ENCODE measurements around the gene STRN.
"Not testable (repeated sequence)": the region's sequence is repeated elsewhere in the genome, so short reads cannot be mapped to it uniquely, and the experiment has no call there.

Gene STRN, protein sequence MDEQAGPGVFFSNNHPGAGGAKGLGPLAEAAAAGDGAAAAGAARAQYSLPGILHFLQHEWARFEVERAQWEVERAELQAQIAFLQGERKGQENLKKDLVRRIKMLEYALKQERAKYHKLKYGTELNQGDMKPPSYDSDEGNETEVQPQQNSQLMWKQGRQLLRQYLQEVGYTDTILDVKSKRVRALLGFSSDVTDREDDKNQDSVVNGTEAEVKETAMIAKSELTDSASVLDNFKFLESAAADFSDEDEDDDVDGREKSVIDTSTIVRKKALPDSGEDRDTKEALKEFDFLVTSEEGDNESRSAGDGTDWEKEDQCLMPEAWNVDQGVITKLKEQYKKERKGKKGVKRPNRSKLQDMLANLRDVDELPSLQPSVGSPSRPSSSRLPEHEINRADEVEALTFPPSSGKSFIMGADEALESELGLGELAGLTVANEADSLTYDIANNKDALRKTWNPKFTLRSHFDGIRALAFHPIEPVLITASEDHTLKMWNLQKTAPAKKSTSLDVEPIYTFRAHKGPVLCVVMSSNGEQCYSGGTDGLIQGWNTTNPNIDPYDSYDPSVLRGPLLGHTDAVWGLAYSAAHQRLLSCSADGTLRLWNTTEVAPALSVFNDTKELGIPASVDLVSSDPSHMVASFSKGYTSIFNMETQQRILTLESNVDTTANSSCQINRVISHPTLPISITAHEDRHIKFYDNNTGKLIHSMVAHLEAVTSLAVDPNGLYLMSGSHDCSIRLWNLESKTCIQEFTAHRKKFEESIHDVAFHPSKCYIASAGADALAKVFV

DNA sequence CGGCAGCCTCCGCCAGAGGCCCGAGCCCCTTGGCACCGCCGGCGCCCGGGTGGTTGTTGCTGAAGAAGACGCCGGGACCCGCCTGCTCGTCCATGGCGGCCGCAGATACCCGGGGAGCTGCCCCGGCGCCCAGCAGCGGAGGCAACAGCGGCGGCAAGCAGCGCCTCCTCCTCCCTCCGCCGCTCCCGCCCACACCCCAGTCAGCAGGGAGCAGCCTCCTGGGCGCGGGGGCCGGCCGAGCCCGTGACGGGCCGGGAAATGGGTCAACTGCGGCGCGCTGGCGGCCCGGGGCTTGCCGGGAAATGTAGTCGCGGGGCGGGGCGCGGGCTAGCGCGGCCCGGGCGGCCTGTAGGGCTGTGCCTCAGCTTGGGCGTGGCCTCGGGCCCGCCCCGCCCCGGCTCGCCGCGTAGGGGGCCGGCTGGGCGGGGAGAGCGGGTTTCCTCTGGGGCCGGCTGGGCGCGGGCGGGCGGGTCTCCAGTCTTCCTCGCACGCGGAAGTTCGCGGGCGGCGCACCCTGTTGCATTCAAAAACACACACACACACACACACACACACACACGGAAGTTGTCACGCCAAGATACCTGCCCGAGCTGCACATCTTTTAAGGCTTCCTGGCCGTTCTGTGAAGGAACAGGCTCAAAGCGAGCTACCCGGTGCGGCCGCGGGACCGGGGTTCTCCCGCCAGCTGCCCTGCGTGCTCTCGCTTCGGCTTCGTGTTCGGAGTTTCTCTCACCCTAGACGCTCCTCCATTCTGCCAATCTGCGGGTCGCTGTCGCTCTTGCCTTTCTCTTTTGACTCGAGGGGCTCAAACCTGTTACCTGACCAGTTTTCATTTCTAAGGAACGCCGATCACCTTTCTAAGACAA lies at the start of gene STRN:
STRN (minus strand) TSS at position 167 of the 866 bp plus-strand sequence; CDS start at position 94, 73 bp downstream.
- TF ChIP-seq, protein P1, sequence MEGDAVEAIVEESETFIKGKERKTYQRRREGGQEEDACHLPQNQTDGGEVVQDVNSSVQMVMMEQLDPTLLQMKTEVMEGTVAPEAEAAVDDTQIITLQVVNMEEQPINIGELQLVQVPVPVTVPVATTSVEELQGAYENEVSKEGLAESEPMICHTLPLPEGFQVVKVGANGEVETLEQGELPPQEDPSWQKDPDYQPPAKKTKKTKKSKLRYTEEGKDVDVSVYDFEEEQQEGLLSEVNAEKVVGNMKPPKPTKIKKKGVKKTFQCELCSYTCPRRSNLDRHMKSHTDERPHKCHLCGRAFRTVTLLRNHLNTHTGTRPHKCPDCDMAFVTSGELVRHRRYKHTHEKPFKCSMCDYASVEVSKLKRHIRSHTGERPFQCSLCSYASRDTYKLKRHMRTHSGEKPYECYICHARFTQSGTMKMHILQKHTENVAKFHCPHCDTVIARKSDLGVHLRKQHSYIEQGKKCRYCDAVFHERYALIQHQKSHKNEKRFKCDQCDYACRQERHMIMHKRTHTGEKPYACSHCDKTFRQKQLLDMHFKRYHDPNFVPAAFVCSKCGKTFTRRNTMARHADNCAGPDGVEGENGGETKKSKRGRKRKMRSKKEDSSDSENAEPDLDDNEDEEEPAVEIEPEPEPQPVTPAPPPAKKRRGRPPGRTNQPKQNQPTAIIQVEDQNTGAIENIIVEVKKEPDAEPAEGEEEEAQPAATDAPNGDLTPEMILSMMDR (IDR thresholded peaks at IDR 0.05; ENCODE audit: low read depth, low read length), result no peak
- peak within 1 kb of the TSS; percentile 83 for H3K4me3 ChIP-seq (ENCODE audit: low read depth, low read length)

DNA sequence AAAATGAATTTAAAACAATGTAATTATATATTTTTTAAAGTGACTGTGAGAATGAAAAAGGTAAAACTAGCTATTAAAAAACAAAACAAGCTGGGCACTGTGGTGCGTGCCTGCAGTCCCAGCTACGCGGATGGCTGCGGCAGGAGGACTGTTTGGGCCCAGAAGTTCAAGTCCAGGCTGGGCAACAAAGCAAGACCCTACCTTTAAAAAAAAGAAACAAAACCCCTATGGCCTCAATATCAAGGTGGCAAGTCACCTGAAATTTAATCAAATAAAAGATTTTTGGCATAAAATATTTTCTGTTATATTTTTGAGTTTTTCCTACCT lies 46.9 kb upstream of the STRN start:
- TF ChIP-seq, protein P1 (IDR thresholded peaks at IDR 0.05; ENCODE audit: low read depth, low read length), result no peak
- H3K4me3 ChIP-seq (ENCODE audit: low read depth, low read length), result no peak overlapping the region

DNA sequence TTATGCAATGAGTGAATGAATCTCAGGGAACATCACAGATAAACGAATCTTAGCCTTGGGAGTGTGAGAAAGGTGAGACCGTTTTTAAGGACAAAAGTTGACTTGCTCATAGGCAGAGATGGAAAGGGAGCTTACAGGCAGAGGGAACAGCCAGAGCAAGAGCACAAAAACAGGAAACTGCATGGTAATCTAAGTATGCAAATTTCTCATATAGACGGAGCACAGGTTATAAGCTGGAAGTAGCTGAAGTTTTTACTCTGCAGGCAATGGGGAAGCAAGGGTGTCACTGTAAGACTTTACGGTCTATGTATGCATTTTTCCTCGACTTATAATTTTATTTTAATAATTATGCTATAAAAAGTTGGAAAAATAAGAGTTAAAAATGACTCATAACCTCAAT lies 44.8 kb upstream of the STRN start:
- TF ChIP-seq, protein P1 (IDR thresholded peaks at IDR 0.05; ENCODE audit: low read depth, low read length), result no peak
- H3K4me3 ChIP-seq (ENCODE audit: low read depth, low read length), result no peak overlapping the region

DNA sequence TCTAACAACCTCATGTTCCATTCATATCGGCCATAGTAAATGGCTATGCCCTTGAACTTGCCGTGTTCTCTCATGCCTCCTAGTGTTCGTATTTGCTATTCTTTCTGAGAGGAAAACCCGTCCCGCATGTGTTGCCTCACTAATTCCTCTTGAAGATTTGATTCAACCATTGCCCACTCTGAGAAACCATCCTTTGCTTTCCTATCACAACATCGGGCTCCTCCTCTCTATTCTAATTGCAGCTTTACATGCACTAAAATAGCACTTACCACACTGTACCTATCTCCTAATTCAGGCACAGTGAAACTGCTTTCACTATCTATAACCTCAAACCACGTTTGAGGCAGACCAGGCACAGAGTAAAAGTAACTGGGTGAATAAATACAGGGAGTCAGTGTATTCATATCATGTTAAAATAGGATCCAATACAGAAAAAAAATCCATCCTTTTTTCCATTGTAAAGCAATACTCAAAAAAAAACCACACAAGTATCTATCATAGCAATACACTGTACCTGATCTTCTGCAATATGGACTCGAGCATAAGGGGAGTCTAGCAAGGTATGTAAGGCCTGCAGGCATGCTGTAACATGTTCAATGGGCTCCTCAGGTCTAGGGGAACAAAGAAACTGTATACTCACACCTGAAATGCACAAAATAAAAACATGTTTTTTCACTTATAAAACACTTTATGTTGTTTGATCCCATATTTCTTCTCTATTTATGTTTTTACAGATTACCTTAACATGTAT lies 39.0 kb upstream of the STRN start:
- TF ChIP-seq, protein P1 (IDR thresholded peaks at IDR 0.05; ENCODE audit: low read depth, low read length), result no peak
- no peak overlapping the region for H3K4me3 ChIP-seq (ENCODE audit: low read depth, low read length)

DNA sequence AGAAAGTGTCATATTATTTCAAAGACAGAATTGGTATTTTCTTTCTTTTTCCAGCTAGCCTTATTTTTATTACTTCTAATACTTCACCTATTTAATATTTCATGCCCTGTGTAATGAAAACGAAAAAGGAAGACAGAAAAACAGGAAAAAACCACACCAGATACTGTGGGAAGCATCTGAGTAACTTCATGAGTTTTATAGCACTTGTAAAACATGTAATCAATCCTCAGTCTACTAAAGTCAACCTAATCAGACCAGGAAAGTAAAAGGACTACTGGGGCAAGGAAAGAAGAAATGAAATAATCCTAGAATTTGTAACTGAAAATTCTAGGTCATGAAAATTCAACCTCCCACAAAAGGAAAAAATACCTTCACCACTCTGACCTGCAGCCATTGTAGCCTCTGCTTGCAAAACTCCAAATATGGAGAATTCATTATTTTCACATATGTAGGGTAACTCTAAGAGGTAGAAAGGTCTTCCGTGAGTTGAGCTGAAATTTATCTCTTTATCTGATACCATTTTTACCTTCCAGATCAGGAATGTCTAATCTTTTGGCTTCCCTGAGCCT lies 34.7 kb upstream of the STRN start:
- H3K4me3 ChIP-seq (ENCODE audit: low read depth, low read length), result no peak overlapping the region
- TF ChIP-seq, protein P1 (IDR thresholded peaks at IDR 0.05; ENCODE audit: low read depth, low read length), result no peak

DNA sequence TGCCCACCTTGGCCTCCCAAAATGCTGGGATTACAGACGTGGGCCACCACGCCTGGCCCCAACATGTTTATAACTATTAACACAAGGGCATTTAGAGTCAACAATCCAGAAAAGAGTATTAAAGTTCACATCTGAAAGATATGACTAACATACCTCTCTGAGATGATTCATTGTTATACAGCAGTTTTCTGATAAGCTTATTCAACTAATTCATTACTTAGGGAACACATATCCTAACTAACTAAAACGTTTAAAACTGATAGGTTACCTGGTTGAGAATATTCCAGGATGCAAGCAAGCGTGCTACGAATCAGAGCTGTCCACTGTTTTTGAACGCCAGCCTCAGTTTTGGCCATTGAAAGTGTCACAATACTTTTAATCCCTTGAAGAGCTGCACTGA lies 34.0 kb upstream of the STRN start:
- TF ChIP-seq, protein P1 (IDR thresholded peaks at IDR 0.05; ENCODE audit: low read depth, low read length), result no peak

DNA sequence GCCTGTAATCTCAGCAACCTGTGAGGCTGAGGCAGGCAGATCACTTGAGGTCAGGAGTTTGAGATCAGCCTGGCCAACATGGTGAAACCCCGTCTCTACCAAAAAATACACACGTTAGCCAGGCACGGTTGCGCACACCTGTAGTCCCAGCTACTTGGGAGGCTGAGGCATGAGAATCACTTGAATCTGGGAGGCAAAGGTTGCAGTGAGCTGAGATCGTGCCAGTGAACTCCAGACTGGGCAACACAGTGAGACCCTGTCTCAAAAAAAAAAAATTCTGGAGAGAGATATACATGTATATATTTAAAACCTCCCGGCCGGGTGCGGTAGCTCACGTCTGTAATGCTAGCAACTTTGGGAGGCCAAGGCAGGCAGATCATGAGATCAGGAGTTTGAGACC lies 33.1 kb upstream of the STRN start:
- not testable (repeated sequence) for H3K4me3 ChIP-seq (ENCODE audit: low read depth, low read length)

More for the DNA sequence above, 34.0 kb upstream of the STRN start:
- no peak overlapping the region for H3K4me3 ChIP-seq (ENCODE audit: low read depth, low read length)
